K562 (cell line): ENCODE measurements around the gene CUL2.

Experiments
- CBX5 ChIP-seq: IDR thresholded peaks from 2 replicates; pipeline ENCODE4 v1.6.1; 2014; ENCODE audit warnings: low read depth, borderline replicate concordance
- CC2D1A ChIP-seq: fragments of 450-650 bp; IDR thresholded peaks from 2 replicates; pipeline ENCODE4 v1.6.1; 2017; ENCODE audit warnings: mild to moderate bottlenecking
- FOXM1 ChIP-seq, 2 experiments: fragments of 450-650 bp in 1 of 2; sonication (generic) in 1 of 2; formaldehyde crosslinking in 1 of 2; IDR thresholded peaks; 2 replicates each; pipeline versions ENCODE4 v1.6.1 to v1.9.0; 2017 to 2022; ENCODE audit warnings: low read depth in 2 of 2, mild to moderate bottlenecking in 2 of 2, missing genetic modification reagents in 1 of 2, moderate library complexity in 1 of 2
- NR2C2 ChIP-seq, 2 experiments: fragments of 200-800 bp in 1 of 2; sonication (Bioruptor generic) in 1 of 2; sonication (generic) in 1 of 2; formaldehyde crosslinking in 1 of 2; IDR thresholded peaks; 2 replicates each; pipeline versions ENCODE4 v1.6.1 to v1.8.0; 2016 to 2022; ENCODE audit warnings: mild to moderate bottlenecking in 1 of 2, missing compliant biosample characterization in 1 of 2, missing genetic modification characterization in 1 of 2, missing genetic modification reagents in 1 of 2
- SP1 ChIP-seq: sonication (generic); formaldehyde crosslinking; IDR thresholded peaks from 2 replicates; pipeline ENCODE4 v1.8.1; 2022; ENCODE audit warnings: mild to moderate bottlenecking, missing genetic modification reagents
- U2AF2 ChIP-seq: fragments of 200-400 bp; formaldehyde crosslinking; optimal IDR thresholded peaks from 2 replicates; pipeline ENCODE3; 2017; ENCODE audit warnings: low read depth, mild to moderate bottlenecking, low read length
- ZNF431 ChIP-seq: sonication (generic); formaldehyde crosslinking; IDR thresholded peaks from 2 replicates; pipeline ENCODE4 v1.8.0; 2022; ENCODE audit warnings: mild to moderate bottlenecking, missing genetic modification reagents
- ZNF695 ChIP-seq: fragments of 450-650 bp; formaldehyde crosslinking; IDR thresholded peaks from 2 replicates; pipeline ENCODE4 v1.4.0; 2020; ENCODE audit warnings: mild to moderate bottlenecking, moderate library complexity
- ZSCAN29 ChIP-seq: fragments of 450-650 bp; IDR thresholded peaks from 2 replicates; pipeline ENCODE4 v1.6.1; 2017
- TF ChIP-seq, protein P1 (sequence below), 2 experiments: IDR thresholded peaks; 2 replicates each; pipeline ENCODE4 v1.6.1; 2011; ENCODE audit warnings: borderline replicate concordance in 1 of 2, control low read depth in 1 of 2, low read depth in 1 of 2, low read length in 1 of 2, mild to moderate bottlenecking in 1 of 2, mixed read lengths in 1 of 2, moderate library complexity in 1 of 2; ENCODE audit not compliant: insufficient read depth in 1 of 2, insufficient read length in 1 of 2, poor library complexity in 1 of 2, severe bottlenecking in 1 of 2; ENCODE audit errors: extremely low read depth in 1 of 2
- TF ChIP-seq, protein P2 (sequence below), 3 experiments: IDR thresholded peaks in 2 of 3; conservative IDR thresholded peaks in 1 of 3; 2 replicates each; pipeline ENCODE4 v1.5.1; 2011 to 2012; ENCODE audit warnings: low read length in 3 of 3, mild to moderate bottlenecking in 3 of 3, control low read depth in 2 of 3, improper control_type of control experiment in 1 of 3, inconsistent platforms in 1 of 3, low read depth in 1 of 3, mixed read lengths in 1 of 3, moderate library complexity in 1 of 3; ENCODE audit not compliant: insufficient read depth in 2 of 3

DNA sequence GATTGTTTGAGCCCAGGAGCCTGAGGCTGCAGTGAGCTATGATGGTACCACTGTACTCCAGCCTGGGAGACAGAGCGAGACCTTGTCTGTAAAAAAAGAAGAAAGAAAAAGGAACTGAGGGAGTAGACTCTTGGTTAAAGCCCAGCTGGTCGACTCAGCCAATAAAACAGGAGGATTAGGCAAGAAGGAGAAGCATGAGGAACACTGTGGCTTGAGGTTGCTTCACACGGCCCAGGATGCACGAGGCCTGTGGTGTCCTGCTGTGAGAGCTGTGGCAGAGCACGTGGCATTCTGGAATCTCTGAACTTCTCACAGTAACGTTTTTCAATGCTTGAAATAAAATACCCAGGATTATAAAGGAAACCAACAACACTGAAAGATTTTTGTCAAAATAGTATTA, 93.3 kb downstream of the CUL2 start:
- TF ChIP-seq CC2D1A (no peak), U2AF2 (no peak), SP1 (CRISPR knock-in tag) (no peak), CBX5 (no peak), ZNF431 (CRISPR knock-in tag) (no peak), NR2C2 (CRISPR knock-in tag; IDR thresholded peaks at IDR 0.05) (no peak), NR2C2 (tag; IDR thresholded peaks at IDR 0.05) (no peak), ZNF695 (CRISPR knock-in tag) (no peak), ZSCAN29 (no peak), FOXM1 (IDR thresholded peaks at IDR 0.05; ENCODE audit: low read depth) (no peak), FOXM1 (CRISPR knock-in tag; IDR thresholded peaks at IDR 0.05; ENCODE audit: low read depth) (no peak)
- TF ChIP-seq, protein P1, sequence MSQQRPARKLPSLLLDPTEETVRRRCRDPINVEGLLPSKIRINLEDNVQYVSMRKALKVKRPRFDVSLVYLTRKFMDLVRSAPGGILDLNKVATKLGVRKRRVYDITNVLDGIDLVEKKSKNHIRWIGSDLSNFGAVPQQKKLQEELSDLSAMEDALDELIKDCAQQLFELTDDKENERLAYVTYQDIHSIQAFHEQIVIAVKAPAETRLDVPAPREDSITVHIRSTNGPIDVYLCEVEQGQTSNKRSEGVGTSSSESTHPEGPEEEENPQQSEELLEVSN (IDR thresholded peaks at IDR 0.05; ENCODE audit: borderline replicate concordance in 1 of 2, extremely low read depth in 1 of 2, insufficient read depth in 1 of 2, insufficient read length in 1 of 2, low read depth in 1 of 2, low read length in 1 of 2, poor library complexity in 1 of 2, severe bottlenecking in 1 of 2): peak in 1 of 2 experiments; percentile 45
- TF ChIP-seq, protein P2, sequence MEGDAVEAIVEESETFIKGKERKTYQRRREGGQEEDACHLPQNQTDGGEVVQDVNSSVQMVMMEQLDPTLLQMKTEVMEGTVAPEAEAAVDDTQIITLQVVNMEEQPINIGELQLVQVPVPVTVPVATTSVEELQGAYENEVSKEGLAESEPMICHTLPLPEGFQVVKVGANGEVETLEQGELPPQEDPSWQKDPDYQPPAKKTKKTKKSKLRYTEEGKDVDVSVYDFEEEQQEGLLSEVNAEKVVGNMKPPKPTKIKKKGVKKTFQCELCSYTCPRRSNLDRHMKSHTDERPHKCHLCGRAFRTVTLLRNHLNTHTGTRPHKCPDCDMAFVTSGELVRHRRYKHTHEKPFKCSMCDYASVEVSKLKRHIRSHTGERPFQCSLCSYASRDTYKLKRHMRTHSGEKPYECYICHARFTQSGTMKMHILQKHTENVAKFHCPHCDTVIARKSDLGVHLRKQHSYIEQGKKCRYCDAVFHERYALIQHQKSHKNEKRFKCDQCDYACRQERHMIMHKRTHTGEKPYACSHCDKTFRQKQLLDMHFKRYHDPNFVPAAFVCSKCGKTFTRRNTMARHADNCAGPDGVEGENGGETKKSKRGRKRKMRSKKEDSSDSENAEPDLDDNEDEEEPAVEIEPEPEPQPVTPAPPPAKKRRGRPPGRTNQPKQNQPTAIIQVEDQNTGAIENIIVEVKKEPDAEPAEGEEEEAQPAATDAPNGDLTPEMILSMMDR (IDR thresholded peaks at IDR 0.05 in 2 of 3, conservative IDR thresholded peaks at IDR 0.05 in 1 of 3; ENCODE audit: insufficient read depth in 2 of 3, low read depth in 1 of 3, low read length in 3 of 3): no peak
